Osteocyte (in vitro differentiated cells): Measurements from ENCODE around the gene CLEC1A. TPM values are rescaled to one million over a fixed set of nuclear protein-coding genes. Genes with fewer than 3 reads are reported as not detected.

Source experiments
- DNase-seq: peaks from one replicate; pipeline ENCODE4 v3.0.0; 2021; ENCODE audit warnings: mixed read lengths; ENCODE audit not compliant: unreplicated experiment; ENCODE audit errors: extremely low spot score
- H3K27ac Mint-ChIP-seq: one replicate; pipeline ENCODE4 v1.8.0; 2021; ENCODE audit warnings: mild to moderate bottlenecking, mixed read lengths; ENCODE audit not compliant: unreplicated experiment
- H3K27me3 Mint-ChIP-seq: one replicate; pipeline ENCODE4 v1.8.0; 2021; ENCODE audit warnings: mixed read lengths; ENCODE audit not compliant: unreplicated experiment
- H3K36me3 Mint-ChIP-seq: one replicate; pipeline ENCODE4 v1.8.0; 2021; ENCODE audit warnings: mixed read lengths; ENCODE audit not compliant: unreplicated experiment
- H3K4me1 Mint-ChIP-seq: one replicate; pipeline ENCODE4 v1.8.0; 2021; ENCODE audit warnings: mixed read lengths; ENCODE audit not compliant: unreplicated experiment
- H3K4me3 Mint-ChIP-seq: one replicate; pipeline ENCODE4 v1.8.0; 2021; ENCODE audit warnings: mild to moderate bottlenecking, moderate library complexity, mixed read lengths; ENCODE audit not compliant: unreplicated experiment
- H3K9me3 Mint-ChIP-seq: one replicate; pipeline ENCODE4 v1.8.0; 2021; ENCODE audit warnings: mixed read lengths; ENCODE audit not compliant: unreplicated experiment
- total RNA-seq: library from RNA; stranded (reverse); gene quantifications from 2 replicates; pipeline ENCODE4 v1.2.1, GENCODE V29; 2021
- TF ChIP-seq, protein P1 (sequence below): fragments of 200-600 bp; sonication (generic); IDR thresholded peaks from 2 replicates; pipeline ENCODE4 v1.5.0; 2021; ENCODE audit warnings: antibody characterized with exemption, mild to moderate bottlenecking, moderate library complexity

The CLEC1A gene
- total RNA-seq, 1 donor from 2014 or later, result not detected

DNA sequence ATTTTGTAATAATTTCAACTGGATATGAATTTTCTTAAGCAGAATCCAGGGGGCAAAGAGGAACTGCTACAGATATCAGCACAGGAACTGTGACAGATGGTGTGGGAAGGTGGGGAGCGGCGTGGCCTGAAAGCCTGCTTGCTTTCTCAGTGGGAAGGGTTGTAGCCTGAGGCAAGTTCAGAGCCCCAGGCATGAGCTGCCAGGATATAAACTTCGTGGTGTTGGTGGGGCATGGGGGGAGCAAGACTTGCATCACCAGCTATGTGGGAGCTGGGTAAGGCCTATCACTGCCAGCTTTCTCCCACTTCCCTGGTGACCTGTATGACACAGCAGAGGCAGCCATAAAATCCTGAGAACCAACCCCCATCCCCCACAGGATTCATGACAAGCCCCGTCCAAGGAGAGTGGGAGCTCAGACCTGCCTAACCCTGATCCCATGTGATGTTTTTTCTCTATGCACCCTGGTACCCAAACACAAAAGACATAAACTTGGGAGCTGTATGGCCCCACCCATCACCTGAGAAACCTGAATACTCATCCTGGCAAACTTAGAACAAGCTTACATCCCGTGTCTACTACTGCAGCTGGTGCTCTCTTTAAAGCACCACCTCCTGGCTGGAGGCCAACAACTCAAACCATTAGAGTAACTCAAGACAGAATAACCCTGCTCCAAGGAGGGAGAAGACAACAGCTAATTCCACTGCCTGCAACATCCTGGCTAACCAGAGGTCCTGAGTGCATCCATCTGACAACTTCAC lies 16.5 kb downstream of the CLEC1A start:
- peaks cover 4% of the 10 kb centered on the region for H3K27me3 Mint-ChIP-seq
- peaks cover 8% of the 10 kb centered on the region for H3K9me3 Mint-ChIP-seq
- no peak overlapping the region for H3K27ac Mint-ChIP-seq
- DNase-seq, result no peak
- H3K4me1 Mint-ChIP-seq, result no peaks in the 10 kb centered on the region
- no peaks in the 10 kb centered on the region for H3K36me3 Mint-ChIP-seq
- TF ChIP-seq, protein P1, sequence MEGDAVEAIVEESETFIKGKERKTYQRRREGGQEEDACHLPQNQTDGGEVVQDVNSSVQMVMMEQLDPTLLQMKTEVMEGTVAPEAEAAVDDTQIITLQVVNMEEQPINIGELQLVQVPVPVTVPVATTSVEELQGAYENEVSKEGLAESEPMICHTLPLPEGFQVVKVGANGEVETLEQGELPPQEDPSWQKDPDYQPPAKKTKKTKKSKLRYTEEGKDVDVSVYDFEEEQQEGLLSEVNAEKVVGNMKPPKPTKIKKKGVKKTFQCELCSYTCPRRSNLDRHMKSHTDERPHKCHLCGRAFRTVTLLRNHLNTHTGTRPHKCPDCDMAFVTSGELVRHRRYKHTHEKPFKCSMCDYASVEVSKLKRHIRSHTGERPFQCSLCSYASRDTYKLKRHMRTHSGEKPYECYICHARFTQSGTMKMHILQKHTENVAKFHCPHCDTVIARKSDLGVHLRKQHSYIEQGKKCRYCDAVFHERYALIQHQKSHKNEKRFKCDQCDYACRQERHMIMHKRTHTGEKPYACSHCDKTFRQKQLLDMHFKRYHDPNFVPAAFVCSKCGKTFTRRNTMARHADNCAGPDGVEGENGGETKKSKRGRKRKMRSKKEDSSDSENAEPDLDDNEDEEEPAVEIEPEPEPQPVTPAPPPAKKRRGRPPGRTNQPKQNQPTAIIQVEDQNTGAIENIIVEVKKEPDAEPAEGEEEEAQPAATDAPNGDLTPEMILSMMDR, result no peak
- no peak overlapping the region for H3K4me3 Mint-ChIP-seq

DNA sequence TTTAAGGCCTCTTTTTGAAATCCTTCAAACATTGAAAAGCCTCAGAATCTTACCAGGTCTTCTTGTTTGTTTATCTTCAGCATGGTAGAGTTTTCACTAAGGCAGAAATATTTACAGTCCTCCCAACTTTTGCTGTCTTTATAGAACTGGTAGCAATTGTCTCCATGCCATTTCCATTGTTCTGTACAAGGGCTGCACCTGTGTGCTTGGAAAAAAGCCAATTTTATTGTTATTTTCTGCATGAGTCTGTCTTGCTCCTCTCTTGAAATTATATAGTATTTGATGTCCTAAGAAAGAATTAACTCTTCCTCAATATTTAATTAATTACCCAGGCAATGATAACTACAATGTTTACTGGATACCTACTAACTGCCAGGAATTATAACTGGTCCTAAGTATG lies 23.3 kb downstream of the CLEC1A start:
- Mint-ChIP-seq H3K36me3 (no peaks in the 10 kb centered on the region), H3K4me1 (no peaks in the 10 kb centered on the region), H3K27me3 (peaks cover 10% of the 10 kb centered on the region)

DNA sequence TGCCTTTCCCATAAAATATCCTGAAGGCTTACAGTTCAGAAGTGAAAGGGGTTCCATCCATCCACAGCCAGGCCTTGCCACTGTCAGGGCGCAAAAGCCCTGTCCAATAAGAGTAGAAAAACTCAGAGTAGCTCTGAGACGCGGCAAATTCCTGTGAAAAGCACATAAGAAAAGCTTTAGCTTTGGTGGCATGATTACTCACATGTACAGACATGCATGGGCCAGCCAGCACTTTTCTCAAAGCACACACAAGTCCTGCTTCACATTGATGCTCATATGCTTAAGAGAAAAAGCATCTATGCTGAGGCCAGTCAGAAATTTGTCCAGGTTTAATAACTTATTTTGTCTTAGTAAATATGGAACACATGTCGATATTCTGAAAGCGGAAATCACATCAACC lies 25.5 kb downstream of the CLEC1A start:
- DNase-seq, result no peak
- Mint-ChIP-seq H3K27me3 (peaks cover 10% of the 10 kb centered on the region), H3K27ac (no peak overlapping the region), H3K4me1 (no peaks in the 10 kb centered on the region), H3K4me3 (no peak overlapping the region), H3K9me3 (no peaks in the 10 kb centered on the region), H3K36me3 (no peaks in the 10 kb centered on the region)
- TF ChIP-seq, protein P1, result no peak

More for the DNA sequence above, 23.3 kb downstream of the CLEC1A start:
- H3K27ac Mint-ChIP-seq, result no peak overlapping the region
- no peaks in the 10 kb centered on the region for H3K9me3 Mint-ChIP-seq
- H3K4me3 Mint-ChIP-seq, result no peak overlapping the region
- TF ChIP-seq, protein P1, result no peak
- no peak for DNase-seq

DNA sequence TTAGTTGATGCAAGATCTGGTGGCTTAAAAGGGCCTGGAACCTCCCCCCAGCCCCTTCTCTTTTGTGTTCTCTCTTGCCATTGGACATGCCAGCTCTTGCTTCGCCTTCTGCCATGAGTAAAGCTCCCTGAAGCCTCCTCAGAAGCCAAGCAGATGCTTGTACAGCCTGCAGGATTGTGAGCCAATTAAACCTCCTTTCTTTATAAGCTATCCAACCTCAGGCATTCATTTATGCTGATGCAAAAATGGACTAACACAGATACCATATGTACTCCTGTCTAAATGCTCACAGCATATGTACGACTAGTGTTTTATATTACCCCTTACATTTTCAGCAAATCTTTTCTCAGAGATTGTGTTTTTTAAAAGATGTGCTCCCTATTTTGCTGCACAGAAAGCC lies 26.7 kb downstream of the CLEC1A start:
- no peaks in the 10 kb centered on the region for H3K9me3 Mint-ChIP-seq

DNA sequence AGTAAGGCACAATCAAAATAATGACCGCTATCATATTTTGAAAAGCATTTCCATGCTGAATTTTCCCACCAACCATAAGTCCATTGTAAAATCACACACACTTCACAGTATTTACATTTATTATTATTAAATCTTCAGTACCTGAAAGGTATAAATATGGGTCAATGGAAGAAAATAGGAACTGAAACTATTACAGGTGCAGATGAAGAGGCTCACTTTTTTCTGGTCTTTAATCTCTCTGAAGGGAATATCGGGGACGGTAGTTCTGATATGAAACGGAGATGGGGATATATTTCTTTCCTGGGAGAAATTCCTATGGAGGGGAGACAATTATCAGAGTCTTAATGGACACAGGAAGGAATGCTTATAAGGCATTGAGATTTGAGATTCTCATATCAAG lies 28.4 kb downstream of the CLEC1A start:
- no peaks in the 10 kb centered on the region for H3K9me3 Mint-ChIP-seq
- H3K27me3 Mint-ChIP-seq, result peaks cover 3% of the 10 kb centered on the region
- H3K27ac Mint-ChIP-seq, result no peak overlapping the region
- TF ChIP-seq, protein P1, result no peak
- no peaks in the 10 kb centered on the region for H3K36me3 Mint-ChIP-seq
- H3K4me3 Mint-ChIP-seq, result no peak overlapping the region
- H3K4me1 Mint-ChIP-seq, result no peaks in the 10 kb centered on the region
- no peak for DNase-seq

More for the DNA sequence above, 26.7 kb downstream of the CLEC1A start:
- Mint-ChIP-seq H3K4me1 (no peaks in the 10 kb centered on the region), H3K27me3 (peaks cover 6% of the 10 kb centered on the region), H3K27ac (no peak overlapping the region), H3K36me3 (no peaks in the 10 kb centered on the region), H3K4me3 (no peak overlapping the region)
- DNase-seq, result no peak
- TF ChIP-seq, protein P1, result no peak
